ENCODE data around the gene C4BPB.

DNA sequence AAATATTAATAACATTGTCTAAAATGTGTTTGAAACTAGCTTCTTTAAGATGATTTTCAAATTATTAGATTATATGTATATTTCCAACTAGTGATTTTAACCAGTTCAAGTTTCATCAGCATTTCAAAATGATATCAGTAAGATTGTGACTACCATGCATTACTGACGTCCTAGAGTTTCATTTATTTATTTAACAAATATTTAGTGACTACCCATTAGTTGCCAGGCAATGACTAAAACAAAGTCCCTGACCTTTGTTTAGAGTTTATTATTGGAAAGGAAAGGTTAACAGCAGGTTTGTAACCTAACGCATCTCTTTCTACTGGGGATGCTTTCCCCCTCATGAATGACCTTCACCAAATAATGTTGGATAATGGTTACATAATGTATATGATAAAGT, 7.6 kb upstream of the C4BPB start:
- TF ChIP-seq, protein P1, sequence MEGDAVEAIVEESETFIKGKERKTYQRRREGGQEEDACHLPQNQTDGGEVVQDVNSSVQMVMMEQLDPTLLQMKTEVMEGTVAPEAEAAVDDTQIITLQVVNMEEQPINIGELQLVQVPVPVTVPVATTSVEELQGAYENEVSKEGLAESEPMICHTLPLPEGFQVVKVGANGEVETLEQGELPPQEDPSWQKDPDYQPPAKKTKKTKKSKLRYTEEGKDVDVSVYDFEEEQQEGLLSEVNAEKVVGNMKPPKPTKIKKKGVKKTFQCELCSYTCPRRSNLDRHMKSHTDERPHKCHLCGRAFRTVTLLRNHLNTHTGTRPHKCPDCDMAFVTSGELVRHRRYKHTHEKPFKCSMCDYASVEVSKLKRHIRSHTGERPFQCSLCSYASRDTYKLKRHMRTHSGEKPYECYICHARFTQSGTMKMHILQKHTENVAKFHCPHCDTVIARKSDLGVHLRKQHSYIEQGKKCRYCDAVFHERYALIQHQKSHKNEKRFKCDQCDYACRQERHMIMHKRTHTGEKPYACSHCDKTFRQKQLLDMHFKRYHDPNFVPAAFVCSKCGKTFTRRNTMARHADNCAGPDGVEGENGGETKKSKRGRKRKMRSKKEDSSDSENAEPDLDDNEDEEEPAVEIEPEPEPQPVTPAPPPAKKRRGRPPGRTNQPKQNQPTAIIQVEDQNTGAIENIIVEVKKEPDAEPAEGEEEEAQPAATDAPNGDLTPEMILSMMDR (IDR thresholded peaks at IDR 0.05; ENCODE audit: poor library complexity) = no peak
- no peak for TF ChIP-seq EZH2 (IDR thresholded peaks at IDR 0.05; ENCODE audit: borderline replicate concordance)
- no peak for TF ChIP-seq EZH2phosphoT487 (IDR thresholded peaks at IDR 0.05; ENCODE audit: low read depth, severe bottlenecking, unreplicated experiment)
